Measurements from ENCODE around the gene FSD2.
"Not testable (repeated sequence)": the region's sequence is repeated elsewhere in the genome, so short reads cannot be mapped to it uniquely, and the experiment has no call there.

FSD2 gene

DNA sequence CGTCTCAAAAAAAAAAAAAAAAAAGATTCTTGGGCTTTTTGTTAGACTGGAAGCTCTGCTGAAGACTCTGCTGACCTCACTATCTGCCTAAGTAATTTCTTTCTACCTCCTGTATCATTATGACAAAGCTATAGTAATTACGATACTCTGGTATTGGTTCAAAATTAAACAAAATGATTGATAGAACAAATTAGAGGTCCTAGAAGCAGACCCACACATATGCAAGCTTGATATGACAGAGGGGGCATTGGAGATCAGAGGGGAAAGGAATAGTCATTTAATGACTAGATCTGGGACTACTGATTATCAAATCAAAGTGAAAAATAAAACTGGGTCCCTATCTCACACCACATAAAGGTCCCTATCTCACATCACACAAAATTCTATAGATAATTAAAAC is 74.3 kb downstream of the FSD2 start:
- no peak for DNase-seq (ENCODE audit: low read depth)

DNA sequence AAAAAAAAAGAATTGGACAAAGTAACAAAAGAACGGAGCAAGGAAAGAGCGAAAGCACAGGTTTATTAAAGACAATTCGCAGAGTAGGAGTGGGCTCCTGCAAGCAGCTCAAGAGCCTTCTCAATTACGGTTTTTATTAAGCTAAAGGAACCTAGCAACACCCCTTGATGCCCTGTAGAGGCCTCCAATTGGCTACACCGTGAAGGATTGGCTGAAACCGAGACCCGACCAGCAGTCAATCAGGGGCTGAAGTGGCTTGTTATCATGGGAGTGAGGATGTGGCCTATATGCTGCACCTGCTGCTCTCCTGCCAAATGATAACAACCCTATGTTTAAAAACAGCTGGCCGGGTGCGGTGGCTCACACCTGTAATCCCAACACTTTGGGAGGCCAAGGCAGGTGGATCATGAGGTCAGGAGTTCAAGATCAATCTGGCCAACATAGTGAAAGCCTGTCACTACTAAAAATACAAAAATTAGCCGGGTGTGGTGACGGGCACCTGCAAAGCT is 75.8 kb downstream of the FSD2 start:
- DNase-seq (ENCODE audit: low read depth) = no peak

GRCh38 chr15:82726816-82727215 is 79.1 kb downstream of the FSD2 start:
- DNase-seq (ENCODE audit: low read depth) = no peak

- no peak for DNase-seq (ENCODE audit: low read depth)
Observed at GRCh38 chr15:82715003-82715402, 90.9 kb downstream of the FSD2 start.

DNA sequence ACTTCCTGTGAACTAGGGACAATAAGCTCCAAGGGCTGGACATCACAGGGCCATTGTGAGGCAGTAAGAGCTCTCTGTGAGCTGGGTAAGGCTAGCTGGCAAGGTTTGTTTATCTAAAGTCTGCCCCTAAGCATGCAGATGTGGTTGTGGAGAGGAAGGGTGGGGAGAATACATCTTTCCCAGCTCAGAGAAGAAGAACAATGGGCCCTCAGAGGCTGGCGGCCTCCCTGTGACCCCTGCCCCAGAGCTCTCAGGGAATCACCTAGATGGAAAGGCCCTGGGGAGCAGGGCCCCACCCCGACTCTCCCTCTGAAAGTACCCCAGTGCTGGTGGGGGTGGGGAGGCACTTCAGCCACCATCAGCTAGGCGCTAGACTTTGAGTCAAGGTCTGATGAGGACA is 91.9 kb downstream of the FSD2 start:
- DNase-seq (ENCODE audit: low read depth) = no peak

GRCh38 chr15:82712036-82712435 is 93.8 kb downstream of the FSD2 start:
- no peak for DNase-seq (ENCODE audit: low read depth)

DNA sequence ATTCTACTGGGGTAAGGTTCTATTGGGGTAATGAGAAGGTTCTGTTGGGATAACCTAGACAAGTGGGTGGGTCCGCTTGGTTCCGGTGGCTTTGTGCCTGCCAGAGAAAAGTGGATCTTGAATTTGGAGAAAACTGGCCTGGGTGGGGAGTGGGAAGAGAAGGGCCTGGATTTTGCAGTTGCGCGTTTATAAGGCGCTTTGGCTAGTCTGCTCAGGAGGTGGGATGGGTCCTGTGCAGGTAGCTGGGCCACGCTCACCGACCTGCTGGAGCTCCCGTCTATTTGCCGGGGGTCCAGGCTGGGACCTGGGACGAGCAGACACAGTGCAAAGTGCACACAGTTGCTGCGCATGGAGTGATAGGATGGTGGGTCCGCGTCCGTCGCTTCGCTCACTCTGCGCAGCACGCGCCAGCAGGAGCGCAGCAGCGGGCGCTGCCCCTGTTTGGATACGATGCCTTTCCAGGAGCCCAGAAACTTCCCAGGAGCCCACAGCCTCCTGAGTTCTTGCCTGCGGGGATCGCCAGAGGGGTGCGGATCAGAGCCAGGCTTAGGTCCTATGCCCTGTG is 94.9 kb downstream of the FSD2 start:
- no peak for DNase-seq (ENCODE audit: low read depth)

DNA sequence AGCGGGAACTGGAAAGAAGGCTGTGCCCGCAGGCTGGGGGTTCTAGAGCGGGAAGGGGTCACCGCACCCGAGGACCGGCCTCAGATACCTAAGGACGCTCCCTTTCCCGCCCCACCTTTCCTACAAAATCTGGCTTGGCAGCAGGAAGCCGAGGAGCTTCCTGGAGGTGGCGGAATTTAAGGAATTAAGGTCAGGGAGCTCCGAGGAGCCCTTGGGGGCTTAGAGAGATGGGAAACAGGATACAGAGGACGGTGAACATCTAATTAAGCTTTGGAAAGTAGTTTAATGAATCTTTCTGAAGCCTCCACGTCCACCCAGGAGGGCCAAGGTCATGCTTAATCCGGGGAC is 95.7 kb downstream of the FSD2 start:
- DNase-seq (ENCODE audit: low read depth) = no peak

GRCh38 chr15:82709421-82710207 is 96.3 kb downstream of the FSD2 start, which contains the start of gene AP3B2:
AP3B2 (minus strand) TSS chr15:82709875; CDS start chr15:82709706, 169 bp downstream.
- peak; percentile 0 for DNase-seq (ENCODE audit: low read depth)

DNA sequence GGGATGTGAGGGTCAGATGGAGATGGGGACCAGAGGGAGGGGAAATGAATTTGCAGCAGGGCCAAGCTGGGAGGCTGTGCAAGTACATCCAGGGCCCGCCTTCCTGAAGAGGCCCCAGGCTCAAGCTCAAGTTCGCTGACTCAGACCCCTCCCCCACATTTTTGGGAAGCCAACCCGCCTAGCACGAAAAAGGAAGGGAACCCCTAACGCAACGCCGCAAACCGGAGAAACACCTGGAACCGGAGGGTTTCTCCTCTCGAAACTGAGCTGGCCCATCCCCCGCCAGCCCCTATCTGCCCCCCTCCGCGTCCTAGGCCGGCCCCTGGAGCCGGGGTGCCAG is 96.8 kb downstream of the FSD2 start:
- DNase-seq (ENCODE audit: low read depth) = no peak

DNA sequence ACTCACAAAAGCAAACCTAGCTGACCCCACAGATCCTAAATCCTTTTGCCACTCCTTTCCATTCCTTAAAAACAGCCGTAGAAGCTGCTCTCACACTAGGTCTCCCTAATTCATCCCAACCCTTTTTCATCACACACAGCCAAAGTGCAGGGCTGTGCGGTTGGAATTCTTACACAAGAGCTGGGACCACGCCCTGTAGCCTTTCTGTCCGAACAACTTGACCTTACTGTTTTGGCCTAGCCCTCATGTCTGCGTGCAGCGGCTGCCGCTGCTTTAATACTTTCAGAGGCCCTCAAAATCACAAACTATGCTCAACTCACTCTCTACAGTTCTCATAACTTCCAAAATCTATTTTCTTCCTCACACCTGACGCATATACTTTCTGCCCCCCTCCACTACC is 100.0 kb downstream of the FSD2 start:
- DNase-seq (ENCODE audit: low read depth) = not testable (repeated sequence)

Measured in GM04503 (cell line).